Tibial nerve (tissue), 4 donors: ENCODE measurements around the gene COMTD1. TPM values are rescaled to one million over a fixed set of nuclear protein-coding genes. Genes with fewer than 3 reads are reported as not detected.

Experiments
- DNase-seq, 2 donors: peaks; one replicate each; pipeline ENCODE4 v3.0.0-alpha.2; 2019; ENCODE audit warnings: low spot score in 2 of 2
- H3K27ac ChIP-seq, 4 donors: fragments of 200-600 bp; sonication (generic) in 3 of 4; one replicate each; pipeline ENCODE4 v1.5.1; 2017 to 2019; ENCODE audit warnings: mild to moderate bottlenecking in 1 of 4
- H3K27me3 ChIP-seq, 2 donors: fragments of 200-600 bp; sonication (generic) in 1 of 2; one replicate each; pipeline versions ENCODE4 v1.5.1 to v1.6.0; 2017 to 2019
- H3K36me3 ChIP-seq, 3 donors: fragments of 200-600 bp; sonication (generic); one replicate each; pipeline ENCODE4 v1.5.1; 2018 to 2019
- H3K4me1 ChIP-seq, 4 donors: fragments of 200-600 bp; sonication (generic) in 3 of 4; one replicate each; pipeline ENCODE4 v1.5.1; 2017 to 2019
- H3K4me3 ChIP-seq, 4 donors: fragments of 200-600 bp; sonication (generic) in 3 of 4; one replicate each; pipeline ENCODE4 v1.5.1; 2017 to 2019; ENCODE audit warnings: mild to moderate bottlenecking in 1 of 4, moderate library complexity in 1 of 4
- H3K9me3 ChIP-seq, 4 donors: fragments of 200-600 bp; sonication (generic) in 3 of 4; one replicate each; pipeline ENCODE4 v1.5.1; 2017 to 2019
- CTCF ChIP-seq, 5 experiments: fragments of 200-600 bp in 3 of 5; fragments of 450-650 bp in 2 of 5; sonication (generic) in 3 of 5; IDR thresholded peaks; one replicate each; pipeline ENCODE4 v1.5.1; 2016 to 2019; ENCODE audit warnings: antibody characterized with exemption in 5 of 5, mild to moderate bottlenecking in 3 of 5, moderate library complexity in 2 of 5
- EP300 ChIP-seq, 2 donors: sonication (generic); formaldehyde crosslinking; IDR thresholded peaks; one replicate each; pipeline ENCODE4 v1.6.1; 2017; ENCODE audit warnings: antibody characterized with exemption in 2 of 2, mild to moderate bottlenecking in 1 of 2
- POLR2A ChIP-seq, 2 donors: fragments of 450-650 bp; IDR thresholded peaks; one replicate each; pipeline ENCODE4 v1.6.1; 2017; ENCODE audit warnings: antibody characterized with exemption in 2 of 2, mild to moderate bottlenecking in 2 of 2, moderate library complexity in 2 of 2
- WGBS, 2 donors: methylation state at CpG; one replicate each; pipeline ENCODE4 v1.1.5; 2018; 5-methylcytosine and 5-hydroxymethylcytosine counted together
- total RNA-seq, 4 donors: library from RNA; depleted of rRNA; stranded (reverse); fragments of >200 nt; gene quantifications; one replicate each; pipeline ENCODE4 v1.1.0, GENCODE V29; 2016

The COMTD1 gene
- total RNA-seq, 4 donors from 2014 or later: 18.1 to 47.4 (median 31.6) TPM

DNA sequence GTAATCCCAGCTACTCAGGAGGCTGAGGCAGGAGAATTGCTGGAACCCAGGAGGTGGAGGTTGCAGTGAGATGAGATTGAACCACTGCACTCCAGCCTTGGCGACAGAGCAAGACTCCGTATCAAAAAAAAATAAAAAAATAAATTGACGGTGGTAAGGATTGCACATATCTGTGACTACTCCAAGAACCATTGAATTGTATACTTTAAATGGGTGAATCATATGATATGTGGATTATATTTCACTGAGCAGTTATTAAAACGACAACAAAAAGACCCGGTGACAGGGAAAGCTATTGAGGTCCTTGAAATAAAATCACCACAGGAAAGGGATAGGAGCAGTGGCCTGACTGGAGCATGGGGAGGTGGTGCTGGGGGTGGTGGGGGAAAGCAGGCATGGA, 31.2 kb upstream of the COMTD1 start:
- no peak for DNase-seq
- H3K4me3 ChIP-seq: no peak overlapping the region
- H3K36me3 ChIP-seq: no peaks in the 10 kb centered on the region
- WGBS, 2 donors: 79 to 87% methylated on average over 5 of the region's 5 CpGs
- H3K27me3 ChIP-seq: no peaks in the 10 kb centered on the region
- H3K9me3 ChIP-seq: no peaks in the 10 kb centered on the region
- TF ChIP-seq EP300 (IDR thresholded peaks at IDR 0.05) (no peak), POLR2A (IDR thresholded peaks at IDR 0.05) (no peak), CTCF (IDR thresholded peaks at IDR 0.05) (no peak)
- peaks cover 0 to 4% (median 0%) of the 10 kb centered on the region in 4 donors for H3K4me1 ChIP-seq
- H3K27ac ChIP-seq: no peak overlapping the region

GRCh38 chr10:75265856-75266255, 30.1 kb upstream of the COMTD1 start:
- no peak for TF ChIP-seq EP300 (IDR thresholded peaks at IDR 0.05)
- TF ChIP-seq CTCF (IDR thresholded peaks at IDR 0.05): no peak
- TF ChIP-seq POLR2A (IDR thresholded peaks at IDR 0.05): no peak
- no peaks in the 10 kb centered on the region for H3K27me3 ChIP-seq
- DNase-seq: no peak
- H3K4me1 ChIP-seq: peaks cover 0 to 4% (median 0%) of the 10 kb centered on the region in 4 donors
- 67 to 72% methylated on average over 6 of the region's 6 CpGs for WGBS, 2 donors
- H3K27ac ChIP-seq: no peak overlapping the region
- H3K9me3 ChIP-seq: peaks cover 0 to 5% (median 0%) of the 10 kb centered on the region in 4 donors
- H3K4me3 ChIP-seq: no peak overlapping the region
- H3K36me3 ChIP-seq: no peaks in the 10 kb centered on the region

GRCh38 chr10:75263806-75264205, 28.0 kb upstream of the COMTD1 start:
- peaks cover 0 to 4% (median 0%) of the 10 kb centered on the region in 4 donors for H3K4me1 ChIP-seq
- peaks cover 0 to 9% (median 0%) of the 10 kb centered on the region in 4 donors for H3K9me3 ChIP-seq
- TF ChIP-seq EP300 (IDR thresholded peaks at IDR 0.05): no peak
- TF ChIP-seq POLR2A (IDR thresholded peaks at IDR 0.05): no peak
- TF ChIP-seq CTCF (IDR thresholded peaks at IDR 0.05): no peak
- no peak overlapping the region for H3K27ac ChIP-seq
- H3K4me3 ChIP-seq: no peak overlapping the region
- WGBS, 2 donors: 100% methylated on average over 1 of the region's 1 CpG
- no peak for DNase-seq
- H3K27me3 ChIP-seq: no peaks in the 10 kb centered on the region
- no peaks in the 10 kb centered on the region for H3K36me3 ChIP-seq

DNA sequence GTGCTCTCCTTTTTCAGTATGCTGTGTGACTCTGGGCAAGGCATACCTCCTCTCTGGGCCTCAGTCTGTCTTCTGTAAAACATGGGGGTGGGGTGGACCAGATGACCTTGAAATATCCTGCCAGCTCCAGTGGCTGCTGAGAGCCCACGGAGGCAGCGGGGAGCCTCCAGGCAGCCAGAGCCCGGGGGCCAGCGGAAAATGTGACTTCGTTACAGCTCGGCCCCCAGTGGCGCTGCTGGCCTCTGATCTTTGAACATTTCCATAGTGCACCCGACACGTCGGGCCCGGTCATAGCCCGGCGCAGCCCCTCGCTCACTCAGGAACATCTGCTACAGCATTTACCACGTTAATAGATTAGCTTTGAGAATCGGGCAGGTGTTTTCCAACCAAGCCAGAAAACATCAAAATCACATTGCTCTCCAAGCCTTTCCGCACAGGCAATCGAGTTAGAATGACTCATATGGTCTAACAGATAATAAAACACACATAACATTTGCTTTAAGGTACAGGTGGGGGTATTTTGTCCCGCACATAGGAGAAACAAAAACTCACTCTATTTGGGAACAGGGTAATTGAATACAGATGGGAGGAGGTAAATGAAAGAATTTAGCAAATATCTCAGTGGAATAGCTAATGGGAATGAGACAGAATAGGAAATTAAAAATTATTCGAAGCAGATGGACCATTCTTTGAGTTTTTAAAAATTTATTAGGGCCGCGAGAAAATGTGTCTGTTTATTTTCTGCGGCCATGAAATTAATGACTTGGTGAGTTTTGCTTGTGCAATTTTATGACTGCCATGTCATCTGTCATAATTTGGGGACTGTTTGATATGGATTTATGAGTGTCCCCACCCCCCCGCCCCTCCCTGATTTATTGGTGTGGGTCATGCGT, 26.3 kb upstream of the COMTD1 start:
- TF ChIP-seq POLR2A (IDR thresholded peaks at IDR 0.05) (no peak), EP300 (IDR thresholded peaks at IDR 0.05) (no peak), CTCF (IDR thresholded peaks at IDR 0.05) (no peak)
- Histone ChIP-seq H3K9me3 (peaks cover 0 to 9% (median 0%) of the 10 kb centered on the region in 4 donors), H3K4me1 (peaks cover 0 to 4% (median 0%) of the 10 kb centered on the region in 4 donors), H3K27ac (no peak overlapping the region), H3K27me3 (no peaks in the 10 kb centered on the region), H3K36me3 (no peaks in the 10 kb centered on the region), H3K4me3 (no peak overlapping the region)
- no peak for DNase-seq
- 45 to 54% methylated on average over 25 of the region's 25 CpGs for WGBS, 2 donors

DNA sequence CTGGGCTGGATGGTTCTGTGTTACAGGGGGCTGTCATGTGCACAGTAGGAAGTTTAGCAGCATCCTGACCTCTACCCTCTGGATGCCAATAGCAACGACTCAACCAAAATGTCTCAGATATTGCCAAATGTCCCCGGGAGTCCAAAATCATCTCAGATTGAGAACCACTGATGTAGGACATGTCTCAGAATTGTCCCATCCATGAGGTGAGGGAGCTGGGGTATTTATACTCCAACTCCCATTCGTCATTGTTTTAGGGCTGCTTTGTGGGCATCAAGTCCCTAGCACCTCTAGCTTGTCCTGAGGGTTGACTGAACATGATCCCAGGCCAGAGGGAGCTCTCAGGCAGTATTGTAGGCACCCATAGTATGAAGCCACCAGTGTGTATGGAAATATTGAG, 25.2 kb upstream of the COMTD1 start:
- H3K27me3 ChIP-seq: no peaks in the 10 kb centered on the region
- TF ChIP-seq CTCF (IDR thresholded peaks at IDR 0.05) (no peak), EP300 (IDR thresholded peaks at IDR 0.05) (no peak), POLR2A (IDR thresholded peaks at IDR 0.05) (no peak)
- no peaks in the 10 kb centered on the region for H3K36me3 ChIP-seq
- no peak overlapping the region for H3K4me3 ChIP-seq
- no peak for DNase-seq
- 58 to 76% methylated on average over 3 of the region's 3 CpGs for WGBS, 2 donors
- no peak overlapping the region for H3K27ac ChIP-seq
- H3K4me1 ChIP-seq: peaks cover 0 to 4% (median 0%) of the 10 kb centered on the region in 4 donors
- peaks cover 0 to 11% (median 0%) of the 10 kb centered on the region in 4 donors for H3K9me3 ChIP-seq
